Activated CD4-positive, CD25-positive, alpha-beta regulatory T cell treated with anti-CD3 and anti-CD28 coated beads, Interleukin-2, amount 50 U/mL, for 24 hours (primary cell): ENCODE data around the gene POR.
A peak's percentile ranks its signal among the peaks of the same experiment; 100 is the strongest.

Source experiments
- ATAC-seq, 2 donors: fragments of 150-1000 bp; cut with Tn5 transposase; one replicate each; pipeline ENCODE4 v1.10.0; 2021; ENCODE audit warnings: mild to moderate bottlenecking in 1 of 2, moderate library complexity in 1 of 2

POR gene

GRCh38 chr7:75916685-75917634 is 2.0 kb downstream of the POR start:
- ATAC-seq = no peak

GRCh38 chr7:75920431-75921161 is 5.6 kb downstream of the POR start:
- ATAC-seq = peak; percentile 95 to 97

DNA sequence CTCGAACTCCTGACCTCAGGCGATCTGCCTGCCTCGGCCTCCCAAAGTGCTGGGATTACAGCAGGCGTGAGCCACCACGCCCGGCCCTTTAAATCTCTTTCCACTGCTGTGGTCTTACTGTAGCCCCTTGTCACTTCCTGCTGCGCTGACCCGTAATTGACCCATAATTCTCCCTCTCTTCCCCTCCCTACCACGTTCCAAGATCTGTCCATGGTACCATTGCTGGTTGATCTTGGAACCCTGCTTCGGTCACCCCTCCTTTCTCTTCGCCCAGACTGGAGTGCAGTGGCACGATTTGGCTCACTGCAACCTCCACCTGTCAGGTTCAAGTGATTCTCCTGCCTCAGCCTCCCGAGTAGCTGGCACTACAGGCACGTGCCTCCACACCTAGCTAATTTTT is 6.5 kb downstream of the POR start:
- ATAC-seq = no peak

GRCh38 chr7:75922966-75923603 is 8.1 kb downstream of the POR start:
- no peak for ATAC-seq

DNA sequence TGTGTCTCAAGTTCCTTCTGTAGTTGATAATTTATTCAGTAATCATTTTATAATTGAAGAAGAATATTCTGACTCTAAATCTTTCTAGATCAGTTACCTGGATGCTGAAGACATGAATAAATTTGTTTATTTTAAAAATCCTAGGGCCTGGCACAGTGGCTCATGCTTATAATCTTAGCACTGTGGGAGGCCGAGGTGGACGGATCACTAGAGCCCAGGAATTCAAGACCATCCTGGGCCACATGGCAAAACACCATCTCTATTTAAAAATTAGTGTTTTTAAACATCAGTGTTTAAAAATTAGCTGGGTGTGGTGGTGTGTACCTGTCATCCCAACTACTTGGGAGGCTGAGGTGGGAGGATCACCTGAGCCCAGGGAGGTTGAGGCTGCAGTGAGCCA is 9.3 kb downstream of the POR start:
- no peak for ATAC-seq

- ATAC-seq = no peak
These were observed 9.9 kb downstream of the POR start for GRCh38 chr7:75924889-75925288.

DNA sequence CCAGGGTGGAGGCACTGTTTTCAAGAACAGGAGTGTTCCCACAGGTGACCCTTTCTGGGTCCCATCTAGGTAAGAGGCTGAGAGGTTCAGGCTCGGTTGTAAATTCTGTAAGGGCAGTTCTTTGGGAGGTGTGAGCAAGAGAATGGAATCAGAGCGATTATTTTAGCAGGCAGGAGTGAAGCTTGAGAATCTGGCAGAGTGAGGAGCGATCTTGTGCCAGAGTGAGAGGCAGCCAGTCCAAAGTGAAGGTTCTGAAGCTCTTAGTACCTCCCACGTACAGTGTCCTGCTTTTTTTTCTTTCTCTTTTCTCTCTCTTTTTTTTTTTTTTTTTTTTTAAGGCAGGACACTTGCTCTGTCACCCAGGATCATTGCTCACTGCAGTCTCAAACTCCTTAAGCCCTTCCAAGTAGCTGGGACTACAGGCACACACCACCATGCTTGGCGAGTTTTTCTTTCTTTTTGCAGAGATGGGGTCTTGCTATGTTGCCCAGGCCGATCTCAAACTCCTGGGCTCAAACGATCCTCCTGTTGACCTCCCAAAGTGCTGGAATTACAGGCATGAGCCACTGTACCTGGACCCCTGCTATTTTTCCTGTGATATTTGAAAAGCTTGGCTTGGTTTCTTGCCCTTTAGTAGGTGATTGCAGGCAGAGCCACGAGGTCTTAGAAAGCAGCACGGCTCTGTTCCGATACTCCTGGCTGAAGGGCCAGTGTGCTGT is 10.9 kb downstream of the POR start:
- ATAC-seq = no peak

DNA sequence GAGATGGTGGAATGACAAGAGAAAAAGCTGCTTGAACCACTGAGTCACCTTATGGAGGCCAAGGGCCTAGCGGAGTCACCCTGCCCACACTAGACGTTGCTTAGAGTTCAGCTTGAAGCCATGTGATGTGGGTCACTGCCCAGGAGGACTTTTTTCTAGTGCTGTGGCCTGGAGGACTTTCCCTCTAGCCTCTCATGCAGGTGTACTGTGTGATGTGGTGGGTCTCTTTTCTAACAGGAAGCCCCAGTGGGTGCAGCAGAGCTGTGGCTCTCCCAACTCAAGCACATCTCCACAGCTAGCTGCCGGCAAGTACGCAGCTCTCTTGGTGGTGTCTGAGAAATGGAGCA is 13.6 kb downstream of the POR start:
- peak; percentile 64 to 84 for ATAC-seq

GRCh38 chr7:75931680-75932079 is 16.7 kb downstream of the POR start:
- no peak for ATAC-seq

- ATAC-seq = no peak
These were observed 23.2 kb downstream of the POR start for GRCh38 chr7:75937958-75938786.

GRCh38 chr7:75938921-75939320 is 24.0 kb downstream of the POR start:
- no peak for ATAC-seq

DNA sequence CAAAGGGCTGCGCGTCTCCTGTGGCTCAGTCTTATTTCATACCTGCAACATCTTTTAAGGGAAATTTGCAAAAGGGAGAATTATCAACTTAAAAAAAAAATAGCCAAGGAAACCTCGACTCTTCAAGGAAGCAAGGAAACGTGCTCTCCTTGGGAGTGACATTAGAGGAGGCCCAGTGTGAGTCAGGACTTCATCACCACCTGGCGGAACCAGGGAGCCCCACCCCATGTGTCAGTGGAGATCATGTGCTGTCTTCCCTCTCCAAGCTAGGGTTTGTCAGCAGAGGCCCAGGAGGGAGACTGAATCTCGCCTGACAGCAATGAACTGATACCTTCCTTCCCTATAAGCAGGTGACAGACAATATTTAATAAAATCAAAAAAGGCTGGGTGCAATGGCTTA is 28.9 kb downstream of the POR start:
- ATAC-seq = no peak

DNA sequence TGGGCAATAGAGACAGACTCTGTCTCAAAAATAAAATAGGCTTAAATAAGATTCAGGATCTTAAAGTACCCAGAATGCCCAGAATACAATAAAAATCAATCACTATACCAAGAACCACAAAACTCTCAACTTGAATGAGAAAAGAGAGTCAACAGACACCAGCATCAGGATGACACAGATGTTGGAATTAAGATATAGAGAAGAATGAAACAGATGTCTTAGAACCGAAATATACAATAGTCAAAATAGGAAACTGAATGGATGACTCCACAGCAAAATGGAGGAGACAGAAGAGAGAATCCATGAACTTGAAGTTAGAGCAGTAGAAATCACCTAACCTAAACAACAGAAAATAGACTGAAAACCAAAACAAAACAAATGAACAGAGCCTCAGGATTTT is 29.6 kb downstream of the POR start:
- ATAC-seq = no peak

DNA sequence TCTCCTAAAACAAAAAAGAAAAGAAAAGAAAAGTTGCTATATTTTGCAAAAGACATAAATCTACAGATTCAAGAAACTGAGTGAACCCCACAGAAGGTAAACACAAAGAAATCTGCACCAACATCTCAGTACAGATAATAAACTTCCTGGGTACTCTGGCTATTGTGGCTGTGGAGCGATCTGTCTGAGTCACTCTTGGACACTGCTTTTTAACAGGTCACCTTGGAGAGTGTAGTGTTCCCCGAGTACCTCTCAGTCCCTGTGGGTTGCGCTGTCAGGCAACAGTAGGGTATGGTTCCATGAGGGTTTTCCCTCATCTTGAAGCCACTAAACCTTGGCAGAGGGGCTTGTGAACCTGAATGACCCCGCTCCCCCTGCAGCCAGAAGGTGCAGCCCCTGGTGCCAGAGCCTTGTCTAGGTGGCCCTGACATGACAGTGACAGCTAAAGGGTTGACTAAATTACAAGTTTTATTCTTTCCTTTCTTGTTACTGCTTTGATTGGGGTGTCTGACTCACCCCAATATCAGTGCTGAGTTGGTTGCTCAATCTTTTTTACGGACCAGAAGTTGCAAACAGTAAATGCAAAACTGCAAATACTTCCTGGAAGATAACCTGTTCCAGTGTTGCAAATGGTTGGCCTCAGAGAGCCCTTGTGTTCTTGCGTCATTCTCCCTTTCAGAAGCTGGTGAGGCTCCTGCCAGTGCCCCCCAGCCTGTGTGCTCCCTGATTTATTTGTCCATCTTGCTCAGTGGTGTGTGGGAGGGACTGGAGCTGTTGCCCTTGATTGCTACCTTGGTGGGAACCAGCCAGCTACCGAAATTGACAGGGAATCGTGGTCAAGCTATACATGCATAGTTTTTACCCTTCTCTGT is 30.6 kb downstream of the POR start:
- ATAC-seq = peak in 1 of 2 donors; percentile 24

DNA sequence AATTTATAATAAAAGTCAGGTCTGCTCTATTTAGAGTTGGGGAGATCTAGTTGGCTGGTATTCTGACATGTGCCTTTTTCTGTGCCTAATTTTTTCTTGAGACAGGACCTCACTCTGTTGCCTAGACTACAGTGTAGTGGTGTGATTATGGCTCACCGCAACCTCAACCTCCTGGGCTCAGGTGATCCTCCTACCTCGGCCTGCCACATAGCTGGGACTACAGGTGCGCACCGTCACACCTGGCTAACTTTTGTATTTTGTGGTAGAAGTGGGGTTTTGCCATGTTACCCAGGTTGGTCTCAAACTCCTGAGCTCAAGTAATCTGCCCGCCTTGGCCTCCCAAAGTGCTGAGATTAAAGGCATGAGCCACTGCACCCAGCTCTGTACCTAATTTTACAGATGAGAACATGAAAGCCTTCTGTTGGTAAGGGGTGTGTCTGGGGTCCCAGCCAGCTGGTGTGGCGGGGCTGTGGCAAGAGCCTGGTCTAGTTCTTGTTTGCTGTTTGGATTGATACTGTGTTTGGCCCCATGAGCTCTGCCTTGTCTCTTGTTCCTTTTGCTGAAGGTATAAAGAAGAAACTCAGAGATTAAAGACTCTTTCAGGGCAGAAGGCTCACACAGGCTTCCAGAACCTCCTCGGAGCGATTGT is 31.4 kb downstream of the POR start:
- no peak for ATAC-seq

- ATAC-seq = no peak
These were observed 33.2 kb downstream of the POR start for GRCh38 chr7:75948179-75948578.

- no peak for ATAC-seq
These were observed 35.2 kb downstream of the POR start for GRCh38 chr7:75950111-75950681.

DNA sequence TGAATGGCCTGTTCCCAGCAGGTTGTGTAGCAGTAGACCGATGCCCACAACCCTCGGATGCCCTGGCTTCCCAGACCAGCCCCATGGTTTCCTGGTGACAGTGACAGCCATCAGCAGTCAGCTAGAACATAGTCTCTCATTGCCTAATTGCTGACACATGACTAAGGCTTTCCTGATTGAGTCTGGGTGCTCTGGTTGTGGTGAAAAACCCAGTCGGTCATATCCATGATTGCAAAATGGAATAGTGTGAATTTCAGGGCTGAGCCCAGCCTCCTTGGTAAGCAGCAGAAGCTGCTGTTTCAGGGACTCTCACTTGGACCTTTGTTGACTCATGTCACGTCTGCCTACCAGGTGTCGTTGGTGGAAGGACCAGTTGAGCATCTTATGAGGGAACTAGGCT is 36.6 kb downstream of the POR start:
- ATAC-seq = no peak

DNA sequence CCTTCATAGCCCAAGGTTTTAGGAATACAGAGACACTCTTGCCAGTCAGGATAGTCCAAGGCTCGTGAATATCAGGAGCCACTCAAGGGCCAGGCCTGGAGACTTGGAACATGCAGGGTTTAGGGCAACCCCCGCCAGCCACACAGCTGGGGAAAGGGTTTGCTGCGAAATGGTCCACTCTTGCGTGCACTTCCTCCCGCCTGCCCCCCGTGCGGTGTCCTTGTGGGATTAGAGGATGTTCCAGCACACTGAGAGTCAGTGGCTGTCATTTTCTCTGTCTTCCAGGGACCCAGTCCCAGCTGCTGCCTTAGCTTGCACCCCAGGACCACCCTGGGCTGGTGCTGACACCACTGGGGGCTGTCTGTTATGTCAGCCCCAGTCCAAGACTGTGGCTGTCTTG is 38.5 kb downstream of the POR start:
- ATAC-seq = no peak

DNA sequence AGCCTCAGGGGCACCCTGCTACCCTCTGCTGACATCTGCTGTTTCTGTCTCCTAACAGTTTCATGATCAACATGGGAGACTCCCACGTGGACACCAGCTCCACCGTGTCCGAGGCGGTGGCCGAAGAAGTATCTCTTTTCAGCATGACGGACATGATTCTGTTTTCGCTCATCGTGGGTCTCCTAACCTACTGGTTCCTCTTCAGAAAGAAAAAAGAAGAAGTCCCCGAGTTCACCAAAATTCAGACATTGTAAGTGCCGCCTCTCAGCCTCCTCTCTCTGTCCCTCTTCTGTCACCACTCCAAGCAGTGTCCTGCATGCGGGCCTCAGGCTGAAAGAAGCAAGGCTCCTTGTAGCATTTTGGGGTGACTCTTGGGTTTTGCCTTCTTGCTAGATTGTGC is 39.0 kb downstream of the POR start:
- no peak for ATAC-seq
